DND-41 (cell line): ENCODE data around the gene LBHD2.
"Not testable (repeated sequence)": the region's sequence is repeated elsewhere in the genome, so short reads cannot be mapped to it uniquely, and the experiment has no call there.

Experiments used
- ATAC-seq: fragments of 200-7000 bp; cut with Tn5 transposase; 3 replicates; pipeline ENCODE4 v1.9.1; 2021; ENCODE audit warnings: low read depth; ENCODE audit not compliant: insufficient read depth
- DNase-seq: peaks from one replicate; pipeline ENCODE4 v3.0.0-alpha.2; 2020
- H2AFZ ChIP-seq: 2 replicates; pipeline ENCODE4 v1.6.0; 2012; ENCODE audit warnings: low read depth, low read length
- H3K27ac ChIP-seq: 2 replicates; pipeline ENCODE4 v1.5.1; 2012; ENCODE audit warnings: low read length, inconsistent platforms
- H3K27me3 ChIP-seq: fragments of 200-600 bp; sonication (generic); 2 replicates; pipeline ENCODE4 v1.6.0; 2012; ENCODE audit warnings: low read length, mild to moderate bottlenecking, inconsistent platforms; ENCODE audit not compliant: insufficient read depth, poor library complexity
- H3K36me3 ChIP-seq: 2 replicates; pipeline ENCODE4 v1.5.1; 2012; ENCODE audit warnings: low read length, inconsistent platforms; ENCODE audit not compliant: insufficient read depth
- H3K4me1 ChIP-seq: 2 replicates; pipeline ENCODE4 v1.5.1; 2012; ENCODE audit warnings: mild to moderate bottlenecking, low read length; ENCODE audit not compliant: insufficient read depth
- H3K4me2 ChIP-seq: 2 replicates; pipeline ENCODE4 v1.6.0; 2012; ENCODE audit warnings: mild to moderate bottlenecking, moderate library complexity, low read length, inconsistent platforms; ENCODE audit not compliant: insufficient read depth
- H3K4me3 ChIP-seq, 2 experiments: fragments of 200-600 bp in 1 of 2; shearing (Covaris generic) in 1 of 2; 2 replicates each; pipeline ENCODE4 v1.5.1; 2012 to 2016; ENCODE audit warnings: inconsistent platforms in 2 of 2, low read length in 2 of 2, mild to moderate bottlenecking in 2 of 2, low read depth in 1 of 2, moderate library complexity in 1 of 2
- H3K79me2 ChIP-seq: 2 replicates; pipeline ENCODE4 v1.6.0; 2012; ENCODE audit warnings: low read length, inconsistent platforms; ENCODE audit not compliant: insufficient read depth
- H3K9ac ChIP-seq: 2 replicates; pipeline ENCODE4 v1.6.0; 2012; ENCODE audit warnings: low read depth, mild to moderate bottlenecking, inconsistent platforms, low read length, moderate library complexity
- H3K9me3 ChIP-seq: 2 replicates; pipeline ENCODE4 v1.5.1; 2012; ENCODE audit warnings: low read length, moderate library complexity, mild to moderate bottlenecking, inconsistent platforms; ENCODE audit not compliant: insufficient read depth, severe bottlenecking
- H4K20me1 ChIP-seq: 2 replicates; pipeline ENCODE4 v1.6.0; 2012; ENCODE audit warnings: low read length; ENCODE audit not compliant: insufficient read depth
- EZH2 ChIP-seq: IDR thresholded peaks from 3 replicates; pipeline ENCODE4 v1.6.1; 2012; ENCODE audit warnings: borderline replicate concordance, low read depth, mild to moderate bottlenecking, moderate library complexity, low read length, inconsistent platforms; ENCODE audit not compliant: severe bottlenecking
- TF ChIP-seq, protein P1 (sequence below): IDR thresholded peaks from 2 replicates; pipeline ENCODE4 v1.5.1; 2012; ENCODE audit warnings: borderline replicate concordance, low read length, moderate library complexity, mild to moderate bottlenecking; ENCODE audit not compliant: poor library complexity, severe bottlenecking; ENCODE audit errors: extremely low read depth

The LBHD2 gene

DNA sequence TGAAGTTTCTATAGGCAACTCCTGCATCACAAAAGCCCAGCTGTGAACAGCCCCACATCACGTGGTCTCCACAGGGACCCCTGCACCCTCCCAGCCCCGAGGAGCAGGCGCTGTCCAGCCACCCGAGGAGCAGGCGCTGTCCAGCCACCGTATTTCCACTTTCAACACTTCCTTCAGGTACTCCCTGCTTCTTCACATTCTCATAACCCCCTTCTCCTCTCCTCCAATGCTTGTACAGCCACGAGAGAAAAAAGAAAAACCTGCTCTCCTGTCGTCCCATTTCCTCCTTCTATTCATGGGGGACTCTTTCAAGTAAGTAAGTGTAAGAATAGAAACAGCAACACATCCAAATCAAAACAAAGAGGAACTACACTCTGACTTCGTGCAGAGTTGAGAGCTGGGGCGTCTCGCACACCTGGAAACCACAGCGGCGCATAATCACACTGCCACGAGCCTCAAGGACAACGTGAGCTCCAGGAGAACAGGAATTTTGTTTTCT is 38.6 kb upstream of the LBHD2 start:
- DNase-seq: no peak
- no peak overlapping the region for H3K4me2 ChIP-seq
- no peak overlapping the region for H3K4me3 ChIP-seq
- H3K27ac ChIP-seq: no peak overlapping the region
- no peaks in the 10 kb centered on the region for H4K20me1 ChIP-seq
- no peaks in the 10 kb centered on the region for H3K4me1 ChIP-seq
- no peaks in the 10 kb centered on the region for H3K9me3 ChIP-seq
- TF ChIP-seq, protein P1, sequence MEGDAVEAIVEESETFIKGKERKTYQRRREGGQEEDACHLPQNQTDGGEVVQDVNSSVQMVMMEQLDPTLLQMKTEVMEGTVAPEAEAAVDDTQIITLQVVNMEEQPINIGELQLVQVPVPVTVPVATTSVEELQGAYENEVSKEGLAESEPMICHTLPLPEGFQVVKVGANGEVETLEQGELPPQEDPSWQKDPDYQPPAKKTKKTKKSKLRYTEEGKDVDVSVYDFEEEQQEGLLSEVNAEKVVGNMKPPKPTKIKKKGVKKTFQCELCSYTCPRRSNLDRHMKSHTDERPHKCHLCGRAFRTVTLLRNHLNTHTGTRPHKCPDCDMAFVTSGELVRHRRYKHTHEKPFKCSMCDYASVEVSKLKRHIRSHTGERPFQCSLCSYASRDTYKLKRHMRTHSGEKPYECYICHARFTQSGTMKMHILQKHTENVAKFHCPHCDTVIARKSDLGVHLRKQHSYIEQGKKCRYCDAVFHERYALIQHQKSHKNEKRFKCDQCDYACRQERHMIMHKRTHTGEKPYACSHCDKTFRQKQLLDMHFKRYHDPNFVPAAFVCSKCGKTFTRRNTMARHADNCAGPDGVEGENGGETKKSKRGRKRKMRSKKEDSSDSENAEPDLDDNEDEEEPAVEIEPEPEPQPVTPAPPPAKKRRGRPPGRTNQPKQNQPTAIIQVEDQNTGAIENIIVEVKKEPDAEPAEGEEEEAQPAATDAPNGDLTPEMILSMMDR: no peak
- TF ChIP-seq EZH2: no peak
- H3K9ac ChIP-seq: no peak overlapping the region
- H3K36me3 ChIP-seq: no peaks in the 10 kb centered on the region
- peaks cover 16% of the 10 kb centered on the region for H3K27me3 ChIP-seq
- no peaks in the 10 kb centered on the region for H3K79me2 ChIP-seq
- ATAC-seq: no peak
- no peak overlapping the region for H2AFZ ChIP-seq

DNA sequence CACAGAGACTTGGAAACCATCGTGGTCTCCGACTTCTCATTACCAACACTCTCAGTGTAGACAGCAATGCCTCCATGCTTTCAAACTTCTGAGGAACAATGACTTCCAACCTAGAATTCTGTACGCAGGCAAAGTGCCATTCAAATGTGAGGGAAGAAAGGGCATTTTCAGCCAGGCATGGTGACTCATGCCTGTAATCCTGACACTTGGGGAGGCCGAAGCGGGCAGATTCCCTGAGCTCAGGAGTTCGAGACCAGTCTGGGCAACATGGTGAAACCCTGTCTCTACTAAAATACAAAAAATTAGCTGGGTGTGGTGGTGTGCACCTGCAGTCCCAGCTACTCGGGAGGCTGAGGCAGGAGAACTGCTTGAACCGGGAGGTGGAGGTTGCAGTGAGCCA is 36.6 kb upstream of the LBHD2 start:
- not testable (repeated sequence) for H2AFZ ChIP-seq, H3K9me3 ChIP-seq, DNase-seq, H3K36me3 ChIP-seq, H3K27ac ChIP-seq, H3K4me2 ChIP-seq, H3K4me1 ChIP-seq, H3K79me2 ChIP-seq, H3K9ac ChIP-seq, ATAC-seq, H4K20me1 ChIP-seq, H3K4me3 ChIP-seq
- H3K27me3 ChIP-seq: peaks cover 21% of the 10 kb centered on the region

DNA sequence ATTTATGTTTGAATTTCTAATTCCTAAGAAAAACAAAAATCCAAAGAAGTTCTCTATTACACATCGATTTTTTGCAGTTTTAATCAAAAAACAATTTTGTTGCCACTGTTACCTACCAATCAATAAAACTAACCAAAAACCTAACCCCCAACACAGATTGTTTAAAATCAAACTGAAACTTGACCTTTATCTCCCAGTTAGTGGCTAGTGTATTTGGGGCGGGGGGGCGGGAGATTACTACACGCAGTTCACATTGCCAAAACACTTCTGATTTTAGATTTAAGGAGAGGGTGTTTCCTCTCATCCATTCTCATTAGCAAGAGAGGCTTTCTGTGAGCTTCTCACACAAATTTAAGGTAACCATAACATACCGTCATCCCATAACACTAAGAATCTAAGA is 33.1 kb upstream of the LBHD2 start:
- Histone ChIP-seq H3K79me2 (no peaks in the 10 kb centered on the region), H3K27ac (no peak overlapping the region), H4K20me1 (no peaks in the 10 kb centered on the region), H3K27me3 (peaks cover 13% of the 10 kb centered on the region), H3K4me3 (no peak overlapping the region), H3K4me1 (no peaks in the 10 kb centered on the region), H2AFZ (no peak overlapping the region), H3K9me3 (no peaks in the 10 kb centered on the region), H3K9ac (no peak overlapping the region), H3K36me3 (no peaks in the 10 kb centered on the region), H3K4me2 (no peak overlapping the region)
- DNase-seq: no peak
- no peak for ATAC-seq
- TF ChIP-seq, protein P1: no peak
- TF ChIP-seq EZH2: no peak

DNA sequence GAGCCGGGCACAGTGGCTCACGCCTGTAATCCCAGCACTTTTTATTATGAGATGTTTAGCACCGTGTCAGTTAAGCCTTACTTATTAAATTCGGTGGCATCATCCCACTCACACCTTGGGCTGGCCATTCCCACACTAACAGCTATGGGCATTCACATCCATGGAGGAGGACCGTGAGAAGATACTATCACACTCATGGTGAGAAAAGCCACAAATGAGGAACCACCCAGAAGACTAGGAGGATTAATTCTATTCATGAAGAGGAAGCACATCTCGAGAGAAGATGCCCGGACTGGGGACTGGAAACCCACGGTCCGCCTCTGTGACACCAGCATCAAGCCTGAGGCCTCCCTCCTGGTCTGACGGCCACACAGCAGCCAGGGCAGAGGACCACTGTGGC is 31.6 kb upstream of the LBHD2 start:
- Histone ChIP-seq H3K4me1 (no peaks in the 10 kb centered on the region), H3K27me3 (peaks cover 9% of the 10 kb centered on the region), H3K36me3 (no peaks in the 10 kb centered on the region), H4K20me1 (no peaks in the 10 kb centered on the region), H3K9me3 (no peaks in the 10 kb centered on the region), H3K4me2 (no peak overlapping the region), H3K9ac (no peak overlapping the region), H2AFZ (no peak overlapping the region), H3K79me2 (no peaks in the 10 kb centered on the region), H3K27ac (no peak overlapping the region), H3K4me3 (no peak overlapping the region)
- TF ChIP-seq, protein P1: no peak
- TF ChIP-seq EZH2: no peak
- DNase-seq: no peak
- no peak for ATAC-seq
